IgD-negative memory B cell (primary cell): ENCODE measurements around the gene JUND. TPM values are rescaled to one million over a fixed set of nuclear protein-coding genes. Genes with fewer than 3 reads are reported as not detected.

Experiments
- H3K27ac Mint-ChIP-seq, 3 donors: one replicate each; pipeline ENCODE4 v1.8.0; 2020 to 2022; ENCODE audit warnings: mild to moderate bottlenecking in 3 of 3, mixed read lengths in 3 of 3, moderate library complexity in 1 of 3
- H3K27me3 Mint-ChIP-seq: one replicate; pipeline ENCODE4 v1.8.0; 2021; ENCODE audit warnings: mixed read lengths
- H3K36me3 Mint-ChIP-seq: one replicate; pipeline ENCODE4 v1.8.0; 2020; ENCODE audit warnings: mild to moderate bottlenecking, mixed read lengths
- H3K4me1 Mint-ChIP-seq, 3 donors: one replicate each; pipeline ENCODE4 v1.8.0; 2020 to 2022; ENCODE audit warnings: mixed read lengths in 3 of 3, mild to moderate bottlenecking in 1 of 3
- H3K4me3 Mint-ChIP-seq, 4 donors: one replicate each; pipeline ENCODE4 v1.8.0; 2020 to 2022; ENCODE audit warnings: mild to moderate bottlenecking in 4 of 4, mixed read lengths in 4 of 4, moderate library complexity in 3 of 4
- H3K9me3 Mint-ChIP-seq, 3 donors: one replicate each; pipeline ENCODE4 v1.8.0; 2020 to 2021; ENCODE audit warnings: mixed read lengths in 3 of 3, mild to moderate bottlenecking in 1 of 3
- polyA plus RNA-seq: library from polyadenylated mRNA; unstranded; fragments of 300-500 nt; fragmentation: Illumina TruSeq; gene quantifications from one replicate; pipeline ENCODE4 v1.2.3, GENCODE V29; 2021

Gene JUND
- polyA plus RNA-seq, 1 donor from 2014 or later = 164 TPM

- H3K4me3 Mint-ChIP-seq = peak overlapping the region; percentile 46 to 84 (median 66)
These were observed 8.3 kb upstream of the JUND start for GRCh38 chr19:18289471-18290301.

DNA sequence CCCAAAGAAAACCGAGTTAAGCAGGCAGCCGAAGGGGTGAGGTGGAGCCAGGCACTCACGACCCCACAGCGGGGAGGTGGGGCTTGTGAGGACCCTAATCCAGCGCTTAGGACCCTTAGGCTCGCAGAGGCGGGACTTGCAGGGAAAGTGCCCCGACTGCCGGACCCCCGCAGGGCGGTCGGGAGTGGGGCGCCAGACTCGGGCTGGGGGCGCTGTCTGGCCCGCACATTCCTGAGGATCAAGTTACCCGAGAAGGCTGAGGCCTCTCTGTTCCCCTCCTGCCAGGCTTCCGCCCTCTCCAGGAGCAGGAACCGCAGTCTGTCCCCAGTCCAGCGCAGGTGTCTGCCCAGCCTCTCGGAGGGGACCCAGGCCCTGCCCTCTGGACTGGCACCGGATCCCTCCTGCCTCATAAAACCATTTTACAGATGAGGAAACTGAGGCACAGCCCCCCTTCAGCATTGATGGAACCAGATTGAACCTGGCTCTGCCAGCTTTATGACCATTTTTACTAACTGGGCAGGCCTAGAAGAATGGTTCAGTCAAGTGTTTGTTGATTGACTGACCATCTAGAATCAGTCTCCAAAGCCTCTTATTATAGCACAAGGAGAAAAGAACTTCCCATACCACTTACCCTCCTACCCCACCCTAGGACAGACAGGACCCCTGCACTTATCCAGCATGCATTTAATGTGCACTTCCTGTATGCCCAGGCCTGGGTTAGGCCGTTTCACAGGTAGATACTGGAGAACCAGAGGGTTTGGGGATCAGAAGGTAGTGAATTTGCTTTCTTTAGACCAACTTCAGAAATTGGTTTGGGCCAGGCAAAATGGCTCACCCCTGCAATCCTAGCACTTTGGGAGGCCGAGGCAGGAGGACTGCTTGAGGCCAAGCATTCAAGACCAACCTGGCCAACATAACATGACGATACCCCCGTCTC lies 6.7 kb upstream of the JUND start:
- peaks cover 1% of the 10 kb centered on the region for H3K36me3 Mint-ChIP-seq
- no peaks in the 10 kb centered on the region for H3K27me3 Mint-ChIP-seq
- H3K4me1 Mint-ChIP-seq = peaks cover 23 to 27% (median 23%) of the 10 kb centered on the region in 3 donors
- H3K9me3 Mint-ChIP-seq = peaks cover 0 to 2% (median 2%) of the 10 kb centered on the region in 3 donors
- H3K4me3 Mint-ChIP-seq = no peak overlapping the region
- H3K27ac Mint-ChIP-seq = peak overlapping the region in 2 of 3 donors; percentile 86 to 92

More at GRCh38 chr19:18289471-18290301, 8.3 kb upstream of the JUND start:
- Mint-ChIP-seq H3K36me3 (peaks cover 1% of the 10 kb centered on the region), H3K27me3 (no peaks in the 10 kb centered on the region), H3K27ac (peak overlapping the region; percentile 92 to 96 (median 94)), H3K4me1 (peaks cover 24 to 33% (median 30%) of the 10 kb centered on the region in 3 donors), H3K9me3 (peaks cover 0 to 2% (median 2%) of the 10 kb centered on the region in 3 donors)

- Mint-ChIP-seq H3K27ac (peak overlapping the region in 1 of 3 donors; percentile 92), H3K9me3 (peaks cover 0 to 4% (median 2%) of the 10 kb centered on the region in 3 donors), H3K4me1 (peaks cover 19 to 32% (median 26%) of the 10 kb centered on the region in 3 donors), H3K36me3 (peaks cover 1% of the 10 kb centered on the region), H3K4me3 (peak overlapping the region in 1 of 4 donors; percentile 61), H3K27me3 (no peaks in the 10 kb centered on the region)
These were observed 5.7 kb upstream of the JUND start for GRCh38 chr19:18286973-18287635.

DNA sequence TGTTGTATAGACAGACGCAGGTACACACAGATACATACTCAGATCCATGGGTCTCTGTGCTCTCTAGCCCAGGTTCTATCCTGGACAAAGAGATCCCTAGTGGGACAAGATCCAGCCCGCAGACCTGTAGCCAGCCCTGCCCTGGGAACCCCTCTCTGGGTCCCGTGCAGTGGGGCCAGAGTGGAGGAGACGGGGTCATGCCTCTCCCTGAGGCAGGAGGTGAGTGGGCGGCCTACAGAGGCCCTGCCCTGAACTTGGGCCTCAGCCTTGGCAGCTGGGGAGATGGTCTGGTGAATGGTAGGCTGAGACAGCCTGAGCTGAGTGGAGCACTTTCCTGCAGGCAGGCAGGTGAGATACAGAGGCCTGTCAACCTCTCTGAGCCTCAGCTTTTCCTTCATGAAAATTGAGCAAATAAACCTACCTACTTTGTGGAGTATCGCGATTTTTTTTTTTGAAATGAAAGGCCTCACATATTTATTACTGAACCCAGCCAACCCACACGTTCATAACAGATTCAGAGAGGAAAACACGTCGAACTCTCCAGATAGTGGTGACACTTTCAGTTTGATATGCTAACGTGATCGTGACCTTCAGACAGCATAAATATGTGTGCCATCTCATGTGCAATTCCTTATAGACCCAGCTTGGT lies 3.4 kb upstream of the JUND start:
- Mint-ChIP-seq H3K9me3 (peaks cover 0 to 2% (median 0%) of the 10 kb centered on the region in 3 donors), H3K27me3 (no peaks in the 10 kb centered on the region), H3K4me3 (peak overlapping the region in 3 of 4 donors; percentile 50 to 85 (median 56)), H3K36me3 (peaks cover 2% of the 10 kb centered on the region), H3K4me1 (peaks cover 13 to 22% (median 18%) of the 10 kb centered on the region in 3 donors), H3K27ac (peak overlapping the region; percentile 89 to 93 (median 92))

DNA sequence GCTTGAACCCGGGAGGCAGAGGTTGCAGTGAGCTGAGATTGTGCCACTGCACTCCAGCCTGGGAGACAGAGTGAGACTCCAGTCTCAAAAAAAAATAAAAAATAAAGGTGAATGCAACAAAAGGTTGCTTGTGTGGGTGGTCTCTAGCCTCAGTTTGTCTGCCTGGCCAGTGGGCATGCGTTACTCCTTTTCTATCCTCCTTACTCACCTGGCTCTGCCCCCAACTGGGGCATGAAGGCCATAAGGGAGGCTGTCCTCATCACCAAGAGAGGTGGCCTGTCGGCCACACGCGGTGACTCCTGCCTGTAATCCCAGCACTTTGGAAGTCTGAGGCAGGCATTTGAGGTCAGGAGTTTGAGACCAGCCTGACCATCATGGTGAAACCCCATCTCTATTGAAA lies 1.9 kb upstream of the JUND start:
- H3K27me3 Mint-ChIP-seq = no peaks in the 10 kb centered on the region
- H3K4me1 Mint-ChIP-seq = peaks cover 21 to 27% (median 23%) of the 10 kb centered on the region in 3 donors
- peaks cover 0 to 2% (median 0%) of the 10 kb centered on the region in 3 donors for H3K9me3 Mint-ChIP-seq
- H3K27ac Mint-ChIP-seq = peak overlapping the region in 2 of 3 donors; percentile 100
- H3K36me3 Mint-ChIP-seq = peaks cover 7% of the 10 kb centered on the region
- peak overlapping the region in 2 of 4 donors; percentile 45 to 99 for H3K4me3 Mint-ChIP-seq

GRCh38 chr19:18282788-18283141 lies 1.3 kb upstream of the JUND start:
- Mint-ChIP-seq H3K27me3 (no peaks in the 10 kb centered on the region), H3K4me1 (peaks cover 21 to 32% (median 23%) of the 10 kb centered on the region in 3 donors)

DNA sequence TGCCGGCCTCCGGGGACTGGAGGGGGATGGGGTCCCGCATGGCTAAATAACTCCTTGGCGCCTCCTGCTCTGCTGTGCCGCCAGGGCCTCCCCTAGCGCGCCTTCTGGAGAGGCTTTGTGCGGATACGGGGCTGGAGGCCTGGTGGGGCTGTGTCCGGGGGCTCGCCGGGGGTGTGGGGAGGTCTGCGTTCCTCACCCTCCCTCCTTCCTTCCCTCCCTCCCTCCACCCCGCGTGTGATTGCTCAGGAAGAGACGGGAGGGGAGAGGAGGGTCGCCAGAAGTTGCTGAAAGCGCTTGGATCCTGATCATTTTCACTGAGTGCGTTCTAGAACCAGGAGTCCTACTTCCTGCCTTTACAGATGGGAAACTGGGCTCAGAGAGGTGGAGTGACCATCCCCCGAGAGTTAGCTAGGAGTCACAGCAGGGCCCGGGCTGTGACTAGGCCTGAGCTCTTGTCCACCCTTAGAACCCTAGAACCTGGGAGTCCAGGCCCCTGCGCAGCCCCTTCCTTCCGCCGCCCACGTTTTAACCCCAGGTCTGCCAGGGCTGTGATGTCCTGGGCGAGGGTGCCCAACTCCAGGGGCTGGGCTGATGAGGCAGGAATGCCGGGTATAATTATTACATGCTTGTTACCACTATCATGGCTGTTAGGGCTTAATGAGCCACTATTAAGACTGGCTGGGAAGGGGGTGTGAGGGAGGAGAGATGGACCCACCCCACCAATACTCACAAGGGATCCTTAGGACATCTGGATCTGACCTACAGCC lies 782 bp upstream of the JUND start:
- H3K4me1 Mint-ChIP-seq = peaks cover 23 to 32% (median 24%) of the 10 kb centered on the region in 3 donors
- H3K27ac Mint-ChIP-seq = peak overlapping the region; percentile 97 to 100 (median 100)
- H3K36me3 Mint-ChIP-seq = peaks cover 7% of the 10 kb centered on the region
- H3K4me3 Mint-ChIP-seq = peak overlapping the region; percentile 85 to 99 (median 95)
- H3K27me3 Mint-ChIP-seq = no peaks in the 10 kb centered on the region
- H3K9me3 Mint-ChIP-seq = peaks cover 0 to 2% (median 0%) of the 10 kb centered on the region in 3 donors

More at GRCh38 chr19:18282788-18283141, 1.3 kb upstream of the JUND start:
- H3K27ac Mint-ChIP-seq = peak overlapping the region; percentile 97 to 100 (median 100)
- H3K9me3 Mint-ChIP-seq = peaks cover 0 to 2% (median 0%) of the 10 kb centered on the region in 3 donors
- peaks cover 7% of the 10 kb centered on the region for H3K36me3 Mint-ChIP-seq
- peak overlapping the region; percentile 85 to 99 (median 95) for H3K4me3 Mint-ChIP-seq

GRCh38 chr19:18280247-18281081 lies 958 bp downstream of the JUND start:
- Mint-ChIP-seq H3K27me3 (no peaks in the 10 kb centered on the region), H3K4me1 (peaks cover 19 to 31% (median 24%) of the 10 kb centered on the region in 3 donors), H3K27ac (peak overlapping the region; percentile 98 to 100 (median 100)), H3K9me3 (peaks cover 0 to 2% (median 0%) of the 10 kb centered on the region in 3 donors), H3K4me3 (peak overlapping the region; percentile 96 to 99 (median 98)), H3K36me3 (peaks cover 6% of the 10 kb centered on the region)

GRCh38 chr19:18279516-18280246 lies 1.7 kb downstream of the JUND start:
- Mint-ChIP-seq H3K27ac (peak overlapping the region; percentile 98 to 100 (median 100)), H3K27me3 (no peaks in the 10 kb centered on the region), H3K4me1 (peaks cover 19 to 25% (median 22%) of the 10 kb centered on the region in 3 donors), H3K4me3 (peak overlapping the region; percentile 96 to 99 (median 98)), H3K9me3 (peaks cover 0 to 2% (median 0%) of the 10 kb centered on the region in 3 donors), H3K36me3 (peaks cover 6% of the 10 kb centered on the region)

DNA sequence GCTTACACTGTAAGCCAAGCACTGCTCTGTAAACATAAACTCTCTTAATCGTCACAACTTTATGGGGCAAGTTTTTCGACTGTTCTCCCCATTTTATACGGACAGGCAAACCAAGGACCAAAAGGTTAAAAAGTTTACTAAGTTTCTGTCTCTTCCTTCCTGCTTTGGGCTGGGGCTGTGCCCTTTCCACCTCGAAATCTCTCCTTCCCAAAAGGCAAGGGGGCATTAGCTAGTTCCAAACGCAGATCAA lies 2.2 kb downstream of the JUND start:
- Mint-ChIP-seq H3K4me1 (peaks cover 21 to 27% (median 22%) of the 10 kb centered on the region in 3 donors), H3K4me3 (peak overlapping the region; percentile 96 to 99 (median 98)), H3K9me3 (peaks cover 0 to 2% (median 0%) of the 10 kb centered on the region in 3 donors), H3K27me3 (no peaks in the 10 kb centered on the region), H3K36me3 (peaks cover 6% of the 10 kb centered on the region), H3K27ac (peak overlapping the region; percentile 98 to 100 (median 100))

DNA sequence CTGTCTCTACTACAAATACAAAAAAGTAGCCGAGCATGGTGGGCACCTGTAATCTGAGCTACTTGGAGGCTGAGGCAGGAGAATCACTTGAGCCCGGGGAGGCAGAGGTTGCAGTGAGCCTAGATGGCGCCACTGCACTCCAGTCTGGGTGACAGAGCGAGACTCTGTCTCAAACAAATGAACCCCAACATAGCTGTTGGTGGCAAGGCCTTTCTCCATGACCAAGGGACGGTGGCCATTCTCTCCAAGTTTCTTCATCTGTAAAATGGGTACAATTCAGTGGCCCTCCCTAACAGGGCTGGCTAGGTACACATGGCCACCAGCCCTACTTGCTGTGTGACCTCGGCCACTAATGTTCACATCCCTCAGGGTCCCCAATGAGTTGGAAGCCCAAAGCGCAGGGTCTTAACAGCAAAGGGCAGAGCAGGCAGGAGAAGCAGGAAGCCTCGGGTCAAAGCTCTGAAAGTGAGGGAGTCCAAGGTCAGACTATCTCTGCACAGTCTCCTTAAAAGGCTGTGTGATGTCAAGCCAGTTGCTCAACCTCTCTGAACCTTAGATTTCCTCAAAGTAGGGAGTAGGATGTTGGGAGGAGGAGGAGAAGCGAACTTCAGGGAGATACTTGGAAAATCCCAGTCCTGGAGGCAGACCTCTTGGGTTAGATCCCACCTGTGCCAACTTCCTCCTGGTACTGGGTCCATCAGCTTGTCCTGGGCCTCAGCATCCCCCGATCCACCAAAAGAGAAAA lies 2.7 kb downstream of the JUND start:
- Mint-ChIP-seq H3K27ac (peak overlapping the region; percentile 98 to 100 (median 100)), H3K9me3 (peaks cover 0 to 2% (median 0%) of the 10 kb centered on the region in 3 donors), H3K36me3 (peaks cover 6% of the 10 kb centered on the region), H3K27me3 (no peaks in the 10 kb centered on the region), H3K4me1 (peaks cover 21 to 27% (median 22%) of the 10 kb centered on the region in 3 donors), H3K4me3 (peak overlapping the region; percentile 96 to 99 (median 98))
